OCI-LY7 (cell line): ENCODE results near the gene KLK15. TPM values are rescaled to one million over a fixed set of nuclear protein-coding genes. Genes with fewer than 3 reads are reported as not detected.

Experiments used
- BruUV-seq: library from RNA; stranded (reverse); fragments of 400-500 nt; replicated peaks from 2 replicates; lab custom pipeline; 2021; lab: Mats Ljungman, UMichigan
- CTCF ChIA-PET: fragments of 300-600 bp; sonication (Branson Sonifier 250); formaldehyde crosslinking; loops from one replicate; lab custom pipeline; 2022; ENCODE audit warnings: antibody characterized with exemption; ENCODE audit not compliant: unreplicated experiment; lab: Charles Lee
- POLR2A ChIA-PET: fragments of 300-600 bp; sonication (Branson Sonifier 250); formaldehyde crosslinking; loops from one replicate; lab custom pipeline; 2022; ENCODE audit warnings: antibody characterized with exemption; lab: Charles Lee
- DNase-seq: peaks from one replicate; pipeline ENCODE4 v3.0.0-alpha.2; 2015; ENCODE audit warnings: low spot score
- H2AFZ ChIP-seq: fragments of 200-600 bp; sonication (generic), shearing (Covaris generic); 2 replicates; pipeline ENCODE4 v1.6.1; 2014; ENCODE audit warnings: mild to moderate bottlenecking, antibody characterized with exemption, low read length, moderate library complexity
- H3K27ac ChIP-seq: fragments of 200-600 bp; sonication (generic); 2 replicates; pipeline ENCODE4 v1.5.1; 2014; ENCODE audit warnings: mixed run types, low read depth, mild to moderate bottlenecking, moderate library complexity, low read length, inconsistent platforms; ENCODE audit not compliant: poor library complexity, severe bottlenecking
- H3K36me3 ChIP-seq: fragments of 200-600 bp; sonication (generic); 2 replicates; pipeline ENCODE4 v1.6.1; 2014; ENCODE audit warnings: mild to moderate bottlenecking, antibody characterized with exemption, low read length, moderate library complexity, mixed read lengths; ENCODE audit not compliant: insufficient read depth
- H3K4me1 ChIP-seq: fragments of 200-600 bp; sonication (generic); 2 replicates; pipeline ENCODE4 v1.5.1; 2014; ENCODE audit warnings: mild to moderate bottlenecking, low read length; ENCODE audit not compliant: insufficient read depth, poor library complexity, severe bottlenecking
- H3K4me2 ChIP-seq: fragments of 200-600 bp; sonication (generic); 2 replicates; pipeline ENCODE4 v1.6.1; 2014; ENCODE audit warnings: mild to moderate bottlenecking, low read length
- H3K4me3 ChIP-seq: fragments of 200-600 bp; sonication (generic); 2 replicates; pipeline ENCODE4 v1.5.1; 2014; ENCODE audit warnings: mild to moderate bottlenecking, low read depth, low read length; ENCODE audit not compliant: poor library complexity, severe bottlenecking
- H3K79me2 ChIP-seq: fragments of 200-600 bp; sonication (generic); 2 replicates; pipeline ENCODE4 v1.6.1; 2016; ENCODE audit warnings: low read depth, mild to moderate bottlenecking, low read length, moderate library complexity, mixed read lengths; ENCODE audit not compliant: insufficient read depth
- H3K9me2 ChIP-seq: fragments of 200-600 bp; sonication (generic); 2 replicates; pipeline ENCODE4 v1.6.1; 2016; ENCODE audit warnings: mild to moderate bottlenecking, low read length, mixed read lengths; ENCODE audit not compliant: insufficient read depth
- H3K9me3 ChIP-seq: fragments of 200-600 bp; sonication (generic); 2 replicates; pipeline ENCODE4 v1.6.1; 2014; ENCODE audit warnings: mild to moderate bottlenecking, mixed run types, low read length, mixed read lengths
- H4K20me1 ChIP-seq: fragments of 200-600 bp; sonication (generic); 2 replicates; pipeline ENCODE4 v1.6.1; 2014; ENCODE audit warnings: mild to moderate bottlenecking, antibody characterized with exemption, low read length, moderate library complexity, mixed read lengths; ENCODE audit not compliant: insufficient read depth
- CTCF ChIP-seq: fragments of 200-600 bp; sonication (generic); conservative IDR thresholded peaks from 2 replicates; pipeline ENCODE4 v1.5.1; 2014; ENCODE audit warnings: mild to moderate bottlenecking, antibody characterized with exemption, low read length, moderate library complexity, mixed read lengths
- EZH2phosphoT487 ChIP-seq: fragments of 200-600 bp; sonication (generic); IDR thresholded peaks from 2 replicates; pipeline ENCODE4 v1.6.1; 2018; ENCODE audit warnings: low read depth, borderline replicate concordance, mild to moderate bottlenecking, mixed run types, antibody characterized with exemption, low read length, moderate library complexity, mixed read lengths
- intact Hi-C: fragments of 100-400 bp; cut with micrococcal nuclease; formaldehyde crosslinking; loops from one replicate; pipeline ENCODE4 v1.10.0; 2022; ENCODE audit not compliant: unreplicated experiment
- total RNA-seq, 2 experiments: library from RNA; depleted of rRNA in 1 of 2; stranded (reverse); fragments of >200 nt in 1 of 2; shearing (Covaris generic) in 1 of 2; gene quantifications; 2 replicates each; pipeline ENCODE4 v1.2.3, GENCODE V29; 2014 to 2022

KLK15 gene
- total RNA-seq, 2 experiments from 2014 or later = not detected

DNA sequence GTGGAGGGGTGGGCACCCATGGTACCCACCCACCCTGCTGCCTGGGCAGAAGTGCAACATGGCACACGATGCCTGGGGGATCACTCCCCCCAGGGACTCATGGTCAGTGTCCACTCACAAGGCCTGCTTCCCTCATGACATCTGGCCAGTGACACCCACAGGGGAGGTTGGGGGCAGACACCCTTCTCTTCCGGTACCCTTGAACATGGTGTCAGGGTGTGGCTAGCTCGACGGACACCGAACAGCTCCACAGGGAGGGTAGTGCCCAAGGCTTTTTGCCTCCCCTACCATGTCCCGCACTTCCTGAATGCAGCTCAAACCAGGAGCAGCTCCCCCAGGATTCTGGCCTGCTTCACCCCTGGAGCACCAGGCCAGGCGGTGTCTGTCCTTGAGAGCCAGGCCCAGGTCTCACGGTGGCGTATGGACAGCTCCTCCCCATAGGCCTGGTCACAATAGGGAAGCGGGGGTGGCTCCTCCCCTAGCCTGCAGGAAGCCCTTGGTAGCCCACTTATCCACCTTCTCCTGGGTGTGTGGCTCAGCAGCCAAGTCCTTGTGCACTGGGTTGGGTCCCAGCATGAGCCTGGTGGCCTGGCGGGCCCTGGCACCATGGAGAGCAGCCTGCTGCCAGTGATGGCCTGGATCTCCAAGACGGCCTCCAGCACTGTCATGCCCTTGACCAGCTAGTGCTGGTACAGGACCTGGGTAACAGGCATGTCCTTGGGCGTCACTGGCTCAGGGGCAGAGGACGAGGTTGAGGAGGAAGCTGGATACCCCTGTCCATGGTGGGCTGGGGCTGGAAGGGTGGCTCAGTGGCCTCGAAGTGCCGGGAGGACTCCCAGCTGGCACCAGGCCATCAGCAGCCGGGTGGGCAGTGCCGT, 35.4 kb downstream of the KLK15 start:
- Histone ChIP-seq H3K4me3 (no peak overlapping the region), H3K9me3 (no peaks in the 10 kb centered on the region), H3K9me2 (no peaks in the 10 kb centered on the region), H4K20me1 (peaks cover 34% of the 10 kb centered on the region), H3K27ac (no peak overlapping the region), H3K4me1 (peaks cover 23% of the 10 kb centered on the region), H3K36me3 (peaks cover 79% of the 10 kb centered on the region), H2AFZ (no peak overlapping the region), H3K79me2 (peaks cover 31% of the 10 kb centered on the region), H3K4me2 (no peak overlapping the region)
- no peak for DNase-seq
- CTCF ChIA-PET = no interaction called here
- TF ChIP-seq EZH2phosphoT487 (no peak), CTCF (no peak)
- BruUV-seq = no TSS peak
- intact Hi-C loops = no loop called here
- POLR2A ChIA-PET = no interaction called here

DNA sequence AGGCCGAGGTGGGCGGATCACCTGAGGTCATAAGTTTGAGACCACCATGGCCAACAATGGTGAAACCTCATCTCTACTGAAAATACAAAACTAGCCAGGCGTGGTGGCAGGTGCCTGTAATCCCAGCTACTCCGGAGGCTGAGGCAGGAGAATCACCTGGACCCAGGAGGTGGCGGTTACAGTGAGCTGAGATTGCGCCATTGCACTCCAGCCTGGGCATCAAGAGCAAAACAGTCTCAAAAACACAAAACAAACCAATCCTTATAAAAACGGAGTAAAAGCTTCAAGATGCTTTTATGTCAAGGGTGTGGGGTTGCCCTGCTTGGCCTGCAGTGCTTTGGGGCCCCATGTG, 36.0 kb downstream of the KLK15 start:
- ChIA-PET POLR2A (no interaction called here), CTCF (no interaction called here)
- TF ChIP-seq CTCF (no peak), EZH2phosphoT487 (no peak)
- H3K4me1 ChIP-seq = peaks cover 17% of the 10 kb centered on the region
- H2AFZ ChIP-seq = no peak overlapping the region
- H3K79me2 ChIP-seq = peaks cover 24% of the 10 kb centered on the region
- BruUV-seq = no TSS peak
- no peaks in the 10 kb centered on the region for H3K9me3 ChIP-seq
- peaks cover 27% of the 10 kb centered on the region for H4K20me1 ChIP-seq
- no peak overlapping the region for H3K4me2 ChIP-seq
- intact Hi-C loops = no loop called here
- no peak overlapping the region for H3K27ac ChIP-seq
- no peak overlapping the region for H3K4me3 ChIP-seq
- H3K36me3 ChIP-seq = peaks cover 72% of the 10 kb centered on the region
- no peaks in the 10 kb centered on the region for H3K9me2 ChIP-seq
- no peak for DNase-seq
